Peyer's patch (tissue), 4 donors: ENCODE results near the gene RPL15. TPM values are rescaled to one million over a fixed set of nuclear protein-coding genes. Genes with fewer than 3 reads are reported as not detected.

Experiments
- DNase-seq, 3 donors: peaks; one replicate each; pipeline ENCODE4 v3.0.0-alpha.2; 2017 to 2019
- H3K27ac ChIP-seq, 4 donors: fragments of 200-600 bp; sonication (generic); one replicate each; pipeline ENCODE4 v1.5.1; 2016 to 2019
- H3K27me3 ChIP-seq, 2 donors: fragments of 200-600 bp; sonication (generic); one replicate each; pipeline ENCODE4 v1.5.1; 2019
- H3K36me3 ChIP-seq, 3 donors: fragments of 200-600 bp; sonication (generic); one replicate each; pipeline ENCODE4 v1.5.1; 2016 to 2019
- H3K4me1 ChIP-seq, 4 donors: fragments of 200-600 bp; sonication (generic); one replicate each; pipeline ENCODE4 v1.5.1; 2016 to 2019
- H3K4me3 ChIP-seq, 4 donors: fragments of 200-600 bp; sonication (generic); 1 replicate in 3 of 4; 2 replicates in 1 of 4; pipeline ENCODE4 v1.5.1; 2016 to 2019; ENCODE audit warnings: mild to moderate bottlenecking in 1 of 4
- H3K9me3 ChIP-seq, 4 donors: fragments of 200-600 bp; sonication (generic); one replicate each; pipeline ENCODE4 v1.5.1; 2016 to 2019; ENCODE audit warnings: mild to moderate bottlenecking in 1 of 4
- POLR2A ChIP-seq, 2 donors: fragments of 450-650 bp; IDR thresholded peaks; one replicate each; pipeline ENCODE4 v1.5.1; 2017; ENCODE audit warnings: antibody characterized with exemption in 2 of 2, mild to moderate bottlenecking in 2 of 2, moderate library complexity in 2 of 2
- total RNA-seq, 4 donors: library from RNA; depleted of rRNA; stranded (reverse); fragments of >200 nt; gene quantifications; one replicate each; pipeline ENCODE4 v1.1.0, GENCODE V29; 2016
- TF ChIP-seq, protein P1 (sequence below), 6 experiments: fragments of 450-650 bp in 4 of 6; fragments of 200-600 bp in 2 of 6; sonication (generic) in 1 of 6; IDR thresholded peaks; one replicate each; pipeline ENCODE4 v1.5.1; 2017 to 2019; ENCODE audit warnings: antibody characterized with exemption in 6 of 6, mild to moderate bottlenecking in 3 of 6, moderate library complexity in 1 of 6

Gene RPL15
- total RNA-seq, 4 donors from 2014 or later: 409 to 1,183 (median 647) TPM

- Histone ChIP-seq H3K36me3 (no peaks in the 10 kb centered on the region), H3K27ac (no peak overlapping the region), H3K4me3 (no peak overlapping the region), H3K4me1 (peaks cover 0 to 5% (median 0%) of the 10 kb centered on the region in 4 donors), H3K27me3 (no peaks in the 10 kb centered on the region), H3K9me3 (no peaks in the 10 kb centered on the region)
- TF ChIP-seq, protein P1, sequence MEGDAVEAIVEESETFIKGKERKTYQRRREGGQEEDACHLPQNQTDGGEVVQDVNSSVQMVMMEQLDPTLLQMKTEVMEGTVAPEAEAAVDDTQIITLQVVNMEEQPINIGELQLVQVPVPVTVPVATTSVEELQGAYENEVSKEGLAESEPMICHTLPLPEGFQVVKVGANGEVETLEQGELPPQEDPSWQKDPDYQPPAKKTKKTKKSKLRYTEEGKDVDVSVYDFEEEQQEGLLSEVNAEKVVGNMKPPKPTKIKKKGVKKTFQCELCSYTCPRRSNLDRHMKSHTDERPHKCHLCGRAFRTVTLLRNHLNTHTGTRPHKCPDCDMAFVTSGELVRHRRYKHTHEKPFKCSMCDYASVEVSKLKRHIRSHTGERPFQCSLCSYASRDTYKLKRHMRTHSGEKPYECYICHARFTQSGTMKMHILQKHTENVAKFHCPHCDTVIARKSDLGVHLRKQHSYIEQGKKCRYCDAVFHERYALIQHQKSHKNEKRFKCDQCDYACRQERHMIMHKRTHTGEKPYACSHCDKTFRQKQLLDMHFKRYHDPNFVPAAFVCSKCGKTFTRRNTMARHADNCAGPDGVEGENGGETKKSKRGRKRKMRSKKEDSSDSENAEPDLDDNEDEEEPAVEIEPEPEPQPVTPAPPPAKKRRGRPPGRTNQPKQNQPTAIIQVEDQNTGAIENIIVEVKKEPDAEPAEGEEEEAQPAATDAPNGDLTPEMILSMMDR (IDR thresholded peaks at IDR 0.05): no peak
- no peak for TF ChIP-seq POLR2A (IDR thresholded peaks at IDR 0.05)
- no peak for DNase-seq
Observed at GRCh38 chr3:23872330-23872729, 44.6 kb upstream of the RPL15 start.

DNA sequence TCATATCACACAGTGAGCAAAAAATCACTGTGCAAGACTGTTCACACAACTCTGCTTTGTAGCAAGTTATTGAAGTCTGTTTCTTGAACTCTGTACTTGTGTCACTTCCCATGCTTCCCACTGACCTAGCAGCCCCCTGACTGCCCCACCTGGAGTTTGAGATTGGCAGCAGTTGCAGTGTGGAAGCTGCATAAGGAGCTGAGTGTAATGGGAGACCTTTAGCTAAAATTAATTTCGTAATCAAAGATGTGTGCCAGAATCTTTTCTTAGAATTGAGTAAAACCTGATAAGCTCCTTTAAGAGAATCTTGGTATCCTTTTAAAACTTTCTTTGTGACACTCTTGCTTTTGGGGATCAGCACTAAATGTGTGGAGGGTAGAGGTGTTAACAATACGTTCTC lies 43.0 kb upstream of the RPL15 start:
- no peaks in the 10 kb centered on the region for H3K27me3 ChIP-seq
- no peak overlapping the region for H3K4me3 ChIP-seq
- no peak overlapping the region for H3K27ac ChIP-seq
- peaks cover 0 to 5% (median 0%) of the 10 kb centered on the region in 4 donors for H3K4me1 ChIP-seq
- DNase-seq: no peak
- TF ChIP-seq, protein P1 (IDR thresholded peaks at IDR 0.05): no peak
- no peak for TF ChIP-seq POLR2A (IDR thresholded peaks at IDR 0.05)
- no peaks in the 10 kb centered on the region for H3K36me3 ChIP-seq
- H3K9me3 ChIP-seq: no peaks in the 10 kb centered on the region

GRCh38 chr3:23874359-23875112 lies 42.4 kb upstream of the RPL15 start:
- Histone ChIP-seq H3K9me3 (no peaks in the 10 kb centered on the region), H3K4me3 (no peak overlapping the region), H3K27ac (no peak overlapping the region), H3K4me1 (peaks cover 0 to 5% (median 0%) of the 10 kb centered on the region in 4 donors), H3K27me3 (no peaks in the 10 kb centered on the region), H3K36me3 (no peaks in the 10 kb centered on the region)
- TF ChIP-seq, protein P1 (IDR thresholded peaks at IDR 0.05): no peak
- no peak for TF ChIP-seq POLR2A (IDR thresholded peaks at IDR 0.05)
- no peak for DNase-seq

DNA sequence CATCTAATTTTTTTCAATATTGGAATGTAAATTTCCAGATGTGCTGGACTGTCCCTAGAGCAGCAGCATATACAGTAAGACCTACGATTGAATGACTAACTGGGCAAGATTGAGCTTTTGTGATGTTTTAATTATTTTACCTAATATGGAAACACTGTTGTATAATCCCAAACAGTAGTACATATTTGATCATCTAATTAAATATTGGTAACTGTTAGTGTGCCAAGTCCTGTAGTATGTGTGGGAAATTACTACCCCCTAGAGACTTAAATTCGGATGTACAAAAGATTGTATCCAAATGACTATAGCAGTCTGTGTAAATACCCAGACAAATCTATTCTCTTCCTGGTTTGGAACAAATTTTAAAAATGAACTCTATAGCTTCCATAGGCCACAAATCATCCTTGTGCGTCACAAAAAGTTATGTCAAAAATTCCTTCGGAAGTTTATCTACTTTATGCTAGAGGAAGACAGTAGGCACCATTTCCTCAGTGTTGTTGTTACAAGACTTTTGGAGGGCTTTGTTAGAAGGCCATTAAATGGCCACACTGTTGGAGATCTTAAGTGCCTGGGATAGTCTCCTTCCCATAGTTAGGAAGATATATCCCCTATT lies 41.7 kb upstream of the RPL15 start:
- TF ChIP-seq, protein P1 (IDR thresholded peaks at IDR 0.05): no peak
- TF ChIP-seq POLR2A (IDR thresholded peaks at IDR 0.05): no peak
- H3K36me3 ChIP-seq: no peaks in the 10 kb centered on the region
- no peak for DNase-seq
- no peak overlapping the region for H3K27ac ChIP-seq
- no peaks in the 10 kb centered on the region for H3K27me3 ChIP-seq
- H3K4me1 ChIP-seq: peaks cover 0 to 2% (median 0%) of the 10 kb centered on the region in 4 donors
- no peaks in the 10 kb centered on the region for H3K9me3 ChIP-seq
- no peak overlapping the region for H3K4me3 ChIP-seq

DNA sequence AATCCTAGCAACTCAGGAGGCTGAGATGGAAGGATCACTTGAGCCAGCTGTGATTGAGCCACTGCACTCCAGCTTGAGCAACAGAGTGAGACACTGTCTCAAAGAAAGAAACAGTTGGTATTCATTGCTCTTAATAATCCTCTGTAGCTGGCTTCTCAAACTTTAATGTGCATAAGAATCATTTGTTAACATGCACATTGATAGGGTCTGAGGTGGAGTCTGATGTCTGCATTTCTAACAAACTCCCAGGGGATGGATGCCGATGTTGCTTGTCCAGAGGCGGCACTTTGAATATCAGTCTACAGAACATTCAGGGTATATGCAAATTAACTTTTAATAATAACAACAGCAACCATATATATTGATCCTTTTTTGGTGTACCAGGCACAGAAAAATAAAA lies 40.0 kb upstream of the RPL15 start:
- no peak for DNase-seq
- H3K4me1 ChIP-seq: no peaks in the 10 kb centered on the region
- no peak for TF ChIP-seq POLR2A (IDR thresholded peaks at IDR 0.05)
- TF ChIP-seq, protein P1 (IDR thresholded peaks at IDR 0.05): no peak

More for the DNA sequence above, 40.0 kb upstream of the RPL15 start:
- H3K27ac ChIP-seq: no peak overlapping the region
- no peak overlapping the region for H3K4me3 ChIP-seq
- no peaks in the 10 kb centered on the region for H3K27me3 ChIP-seq
- H3K36me3 ChIP-seq: peaks cover 0 to 3% (median 0%) of the 10 kb centered on the region in 3 donors
- no peaks in the 10 kb centered on the region for H3K9me3 ChIP-seq
